Esophagus squamous epithelium (tissue), 4 donors: ENCODE measurements around the gene FLT1.

Experiments used
- CTCF ChIP-seq, 6 experiments: fragments of 450-650 bp in 4 of 6; fragments of 200-600 bp in 2 of 6; sonication (generic) in 2 of 6; IDR thresholded peaks; one replicate each; pipeline ENCODE4 v1.5.1; 2016 to 2019; ENCODE audit warnings: antibody characterized with exemption in 6 of 6, mild to moderate bottlenecking in 4 of 6, moderate library complexity in 4 of 6
- POLR2A ChIP-seq, 4 donors: fragments of 450-650 bp; IDR thresholded peaks; one replicate each; pipeline ENCODE4 v1.6.1; 2017; ENCODE audit warnings: antibody characterized with exemption in 4 of 4, mild to moderate bottlenecking in 4 of 4, moderate library complexity in 3 of 4

- no peak for TF ChIP-seq POLR2A (IDR thresholded peaks at IDR 0.05)
- no peak for TF ChIP-seq CTCF (IDR thresholded peaks at IDR 0.05)
Measured at GRCh38 chr13:28329395-28330158, 165.4 kb downstream of the FLT1 start.
